ENCODE results near the gene CENPB.

The CENPB gene

GRCh38 chr20:3815703-3816315 is 29.3 kb upstream of the CENPB start:
- DNase-seq (ENCODE audit: low read depth): no peak
- H3K4me3 ChIP-seq (ENCODE audit: control insufficient read depth, low read depth, low read length): no peak overlapping the region
- TF ChIP-seq CTCF (IDR thresholded peaks at IDR 0.05; ENCODE audit: control insufficient read depth, insufficient read depth, low read depth, low read length, missing control alignments): no peak

- no peak for DNase-seq (ENCODE audit: low read depth)
- TF ChIP-seq CTCF (IDR thresholded peaks at IDR 0.05; ENCODE audit: control insufficient read depth, insufficient read depth, low read depth, low read length, missing control alignments): no peak
- no peak overlapping the region for H3K4me3 ChIP-seq (ENCODE audit: control insufficient read depth, low read depth, low read length)
These were observed 28.5 kb upstream of the CENPB start for GRCh38 chr20:3814928-3815495.

- H3K4me3 ChIP-seq (ENCODE audit: control insufficient read depth, low read depth, low read length): no peak overlapping the region
- DNase-seq (ENCODE audit: low read depth): no peak
- no peak for TF ChIP-seq CTCF (IDR thresholded peaks at IDR 0.05; ENCODE audit: control insufficient read depth, insufficient read depth, low read depth, low read length, missing control alignments)
These were observed 27.5 kb upstream of the CENPB start for GRCh38 chr20:3813848-3814581.

- no peak for DNase-seq (ENCODE audit: low read depth)
- TF ChIP-seq CTCF (IDR thresholded peaks at IDR 0.05; ENCODE audit: control insufficient read depth, insufficient read depth, low read depth, low read length, missing control alignments): no peak
- H3K4me3 ChIP-seq (ENCODE audit: control insufficient read depth, low read depth, low read length): no peak overlapping the region
These were observed 26.7 kb upstream of the CENPB start for GRCh38 chr20:3812975-3813847.

- DNase-seq (ENCODE audit: low read depth): no peak
- no peak for TF ChIP-seq CTCF (IDR thresholded peaks at IDR 0.05; ENCODE audit: control insufficient read depth, insufficient read depth, low read depth, low read length, missing control alignments)
- no peak overlapping the region for H3K4me3 ChIP-seq (ENCODE audit: control insufficient read depth, low read depth, low read length)
These were observed 25.7 kb upstream of the CENPB start for GRCh38 chr20:3812259-3812681.
